ENCODE data around the gene PAX3. TPM values are rescaled to one million over a fixed set of nuclear protein-coding genes. Genes with fewer than 3 reads are reported as not detected.
A peak's percentile ranks its signal among the peaks of the same experiment; 100 is the strongest.

The PAX3 gene
- total and polyA plus RNA-seq, 2 of the 13 experiments (the other 11 are each of a cell fraction or from before 2014, with no cell fraction given) = 0.07 TPM; not detected in 1

DNA sequence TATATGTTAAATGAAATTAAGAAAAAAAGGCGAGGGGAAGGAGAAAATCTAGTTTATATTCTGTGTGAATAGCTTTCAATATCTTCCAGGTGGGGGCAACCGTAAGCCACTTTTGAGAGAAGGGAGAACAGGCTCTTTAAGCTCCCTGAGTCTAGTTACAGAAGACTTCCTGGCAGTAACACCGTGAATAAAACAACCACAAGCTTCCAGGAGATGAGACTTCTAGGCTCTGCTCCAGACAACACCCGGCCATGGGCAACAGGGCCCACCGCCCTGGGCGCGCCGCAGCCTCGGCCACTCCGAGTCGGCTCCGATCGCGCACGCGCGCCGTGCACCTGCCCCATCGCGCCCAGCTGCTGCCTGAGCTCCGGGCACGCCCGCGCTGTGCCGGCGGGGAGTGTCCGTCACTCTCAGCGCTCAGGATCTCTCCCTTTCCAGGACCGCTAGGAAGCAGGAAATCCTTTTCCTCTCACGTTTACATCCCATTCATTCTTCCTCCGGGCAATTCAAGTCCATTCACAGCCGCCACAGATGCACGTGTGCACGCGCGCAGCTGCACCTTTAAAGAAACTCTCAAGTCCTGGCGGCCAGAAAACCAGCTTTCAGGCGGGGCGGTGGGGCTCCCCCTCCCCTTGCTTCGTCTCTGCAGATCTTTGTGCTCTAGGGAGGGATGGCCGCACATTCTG is 19.4 kb upstream of the PAX3 start (continued):
- TF ChIP-seq, protein P1, sequence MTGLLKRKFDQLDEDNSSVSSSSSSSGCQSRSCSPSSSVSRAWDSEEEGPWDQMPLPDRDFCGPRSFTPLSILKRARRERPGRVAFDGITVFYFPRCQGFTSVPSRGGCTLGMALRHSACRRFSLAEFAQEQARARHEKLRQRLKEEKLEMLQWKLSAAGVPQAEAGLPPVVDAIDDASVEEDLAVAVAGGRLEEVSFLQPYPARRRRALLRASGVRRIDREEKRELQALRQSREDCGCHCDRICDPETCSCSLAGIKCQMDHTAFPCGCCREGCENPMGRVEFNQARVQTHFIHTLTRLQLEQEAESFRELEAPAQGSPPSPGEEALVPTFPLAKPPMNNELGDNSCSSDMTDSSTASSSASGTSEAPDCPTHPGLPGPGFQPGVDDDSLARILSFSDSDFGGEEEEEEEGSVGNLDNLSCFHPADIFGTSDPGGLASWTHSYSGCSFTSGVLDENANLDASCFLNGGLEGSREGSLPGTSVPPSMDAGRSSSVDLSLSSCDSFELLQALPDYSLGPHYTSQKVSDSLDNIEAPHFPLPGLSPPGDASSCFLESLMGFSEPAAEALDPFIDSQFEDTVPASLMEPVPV (CRISPR knock-in tag; IDR thresholded peaks at IDR 0.05) = peak; percentile 29; the same call in 1 of the 2 replicates
- TF ChIP-seq THAP11 (CRISPR knock-in tag; IDR thresholded peaks at IDR 0.05) (no peak), CBFB (CRISPR knock-in tag; IDR thresholded peaks at IDR 0.05) (no peak), ZNF234 (CRISPR knock-in tag; conservative IDR thresholded peaks at IDR 0.05) (no peak), SMC3 (IDR thresholded peaks at IDR 0.05; ENCODE audit: low read length) (peak; percentile 30), GABPB1 (CRISPR knock-in tag; IDR thresholded peaks at IDR 0.05) (peak; percentile 57; the same call in 1 of the 2 replicates), NR3C1 (CRISPR knock-in tag; IDR thresholded peaks at IDR 0.05) (no peak), ZNF781 (CRISPR knock-in tag; IDR thresholded peaks at IDR 0.05; ENCODE audit: borderline replicate concordance, not compliant biosample characterization) (no peak), KMT2B (CRISPR knock-in tag; IDR thresholded peaks at IDR 0.05) (no peak), ZSCAN30 (CRISPR knock-in tag; IDR thresholded peaks at IDR 0.05) (no peak), ZNF891 (CRISPR knock-in tag; IDR thresholded peaks at IDR 0.05) (peak; percentile 32; the same call in 1 of the 2 replicates), NFATC3 (CRISPR knock-in tag; IDR thresholded peaks at IDR 0.05) (no peak), NONO (IDR thresholded peaks at IDR 0.05) (no peak), NONO (CRISPR knock-in tag; conservative IDR thresholded peaks at IDR 0.05) (0 out of 2 replicates have a peak, but pooled peaks have one; percentile 27), MTA1 (CRISPR knock-in tag; IDR thresholded peaks at IDR 0.05; ENCODE audit: borderline replicate concordance) (0 out of 2 replicates have a peak, but pooled peaks have one; percentile 27)
- TF ChIP-seq, protein P2, sequence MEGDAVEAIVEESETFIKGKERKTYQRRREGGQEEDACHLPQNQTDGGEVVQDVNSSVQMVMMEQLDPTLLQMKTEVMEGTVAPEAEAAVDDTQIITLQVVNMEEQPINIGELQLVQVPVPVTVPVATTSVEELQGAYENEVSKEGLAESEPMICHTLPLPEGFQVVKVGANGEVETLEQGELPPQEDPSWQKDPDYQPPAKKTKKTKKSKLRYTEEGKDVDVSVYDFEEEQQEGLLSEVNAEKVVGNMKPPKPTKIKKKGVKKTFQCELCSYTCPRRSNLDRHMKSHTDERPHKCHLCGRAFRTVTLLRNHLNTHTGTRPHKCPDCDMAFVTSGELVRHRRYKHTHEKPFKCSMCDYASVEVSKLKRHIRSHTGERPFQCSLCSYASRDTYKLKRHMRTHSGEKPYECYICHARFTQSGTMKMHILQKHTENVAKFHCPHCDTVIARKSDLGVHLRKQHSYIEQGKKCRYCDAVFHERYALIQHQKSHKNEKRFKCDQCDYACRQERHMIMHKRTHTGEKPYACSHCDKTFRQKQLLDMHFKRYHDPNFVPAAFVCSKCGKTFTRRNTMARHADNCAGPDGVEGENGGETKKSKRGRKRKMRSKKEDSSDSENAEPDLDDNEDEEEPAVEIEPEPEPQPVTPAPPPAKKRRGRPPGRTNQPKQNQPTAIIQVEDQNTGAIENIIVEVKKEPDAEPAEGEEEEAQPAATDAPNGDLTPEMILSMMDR (CRISPR knock-in tag; IDR thresholded peaks at IDR 0.05) = peak; percentile 63
- TF ChIP-seq, protein P3, sequence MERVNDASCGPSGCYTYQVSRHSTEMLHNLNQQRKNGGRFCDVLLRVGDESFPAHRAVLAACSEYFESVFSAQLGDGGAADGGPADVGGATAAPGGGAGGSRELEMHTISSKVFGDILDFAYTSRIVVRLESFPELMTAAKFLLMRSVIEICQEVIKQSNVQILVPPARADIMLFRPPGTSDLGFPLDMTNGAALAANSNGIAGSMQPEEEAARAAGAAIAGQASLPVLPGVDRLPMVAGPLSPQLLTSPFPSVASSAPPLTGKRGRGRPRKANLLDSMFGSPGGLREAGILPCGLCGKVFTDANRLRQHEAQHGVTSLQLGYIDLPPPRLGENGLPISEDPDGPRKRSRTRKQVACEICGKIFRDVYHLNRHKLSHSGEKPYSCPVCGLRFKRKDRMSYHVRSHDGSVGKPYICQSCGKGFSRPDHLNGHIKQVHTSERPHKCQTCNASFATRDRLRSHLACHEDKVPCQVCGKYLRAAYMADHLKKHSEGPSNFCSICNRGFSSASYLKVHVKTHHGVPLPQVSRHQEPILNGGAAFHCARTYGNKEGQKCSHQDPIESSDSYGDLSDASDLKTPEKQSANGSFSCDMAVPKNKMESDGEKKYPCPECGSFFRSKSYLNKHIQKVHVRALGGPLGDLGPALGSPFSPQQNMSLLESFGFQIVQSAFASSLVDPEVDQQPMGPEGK (CRISPR knock-in tag; IDR thresholded peaks at IDR 0.05) = peak; percentile 17; the same call in 1 of the 2 replicates
- TF ChIP-seq, protein P4, sequence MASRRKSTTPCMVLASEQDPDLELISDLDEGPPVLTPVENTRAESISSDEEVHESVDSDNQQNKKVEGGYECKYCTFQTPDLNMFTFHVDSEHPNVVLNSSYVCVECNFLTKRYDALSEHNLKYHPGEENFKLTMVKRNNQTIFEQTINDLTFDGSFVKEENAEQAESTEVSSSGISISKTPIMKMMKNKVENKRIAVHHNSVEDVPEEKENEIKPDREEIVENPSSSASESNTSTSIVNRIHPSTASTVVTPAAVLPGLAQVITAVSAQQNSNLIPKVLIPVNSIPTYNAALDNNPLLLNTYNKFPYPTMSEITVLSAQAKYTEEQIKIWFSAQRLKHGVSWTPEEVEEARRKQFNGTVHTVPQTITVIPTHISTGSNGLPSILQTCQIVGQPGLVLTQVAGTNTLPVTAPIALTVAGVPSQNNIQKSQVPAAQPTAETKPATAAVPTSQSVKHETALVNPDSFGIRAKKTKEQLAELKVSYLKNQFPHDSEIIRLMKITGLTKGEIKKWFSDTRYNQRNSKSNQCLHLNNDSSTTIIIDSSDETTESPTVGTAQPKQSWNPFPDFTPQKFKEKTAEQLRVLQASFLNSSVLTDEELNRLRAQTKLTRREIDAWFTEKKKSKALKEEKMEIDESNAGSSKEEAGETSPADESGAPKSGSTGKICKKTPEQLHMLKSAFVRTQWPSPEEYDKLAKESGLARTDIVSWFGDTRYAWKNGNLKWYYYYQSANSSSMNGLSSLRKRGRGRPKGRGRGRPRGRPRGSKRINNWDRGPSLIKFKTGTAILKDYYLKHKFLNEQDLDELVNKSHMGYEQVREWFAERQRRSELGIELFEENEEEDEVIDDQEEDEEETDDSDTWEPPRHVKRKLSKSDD (CRISPR knock-in tag; IDR thresholded peaks at IDR 0.05; ENCODE audit: low read depth) = 0 out of 2 replicates have a peak, but pooled peaks have one; percentile 47
- TF ChIP-seq, protein P5, sequence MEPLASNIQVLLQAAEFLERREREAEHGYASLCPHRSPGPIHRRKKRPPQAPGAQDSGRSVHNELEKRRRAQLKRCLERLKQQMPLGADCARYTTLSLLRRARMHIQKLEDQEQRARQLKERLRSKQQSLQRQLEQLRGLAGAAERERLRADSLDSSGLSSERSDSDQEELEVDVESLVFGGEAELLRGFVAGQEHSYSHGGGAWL (CRISPR knock-in tag; IDR thresholded peaks at IDR 0.05) = peak; percentile 72; the same call in 1 of the 2 replicates
- TF ChIP-seq, protein P6, sequence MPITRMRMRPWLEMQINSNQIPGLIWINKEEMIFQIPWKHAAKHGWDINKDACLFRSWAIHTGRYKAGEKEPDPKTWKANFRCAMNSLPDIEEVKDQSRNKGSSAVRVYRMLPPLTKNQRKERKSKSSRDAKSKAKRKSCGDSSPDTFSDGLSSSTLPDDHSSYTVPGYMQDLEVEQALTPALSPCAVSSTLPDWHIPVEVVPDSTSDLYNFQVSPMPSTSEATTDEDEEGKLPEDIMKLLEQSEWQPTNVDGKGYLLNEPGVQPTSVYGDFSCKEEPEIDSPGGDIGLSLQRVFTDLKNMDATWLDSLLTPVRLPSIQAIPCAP (CRISPR knock-in tag; IDR thresholded peaks at IDR 0.05; ENCODE audit: low read depth) = no peak
